ENCODE results near the gene NFATC2. TPM values are rescaled to one million over a fixed set of nuclear protein-coding genes. Genes with fewer than 3 reads are reported as not detected.

Gene NFATC2
- total and polyA plus RNA-seq, 2 of the 4 experiments (the other 2 are of a cell fraction): 0.18 to 0.38 TPM

- ChIA-PET POLR2A (ENCODE audit: unreplicated experiment) (interaction anchor here (0.6 kb wide), 1 partner anchor 362 kb away, joined by 4 read pairs; no protein-coding TSS in a partner anchor), CTCF (interaction anchor here (0.9 to 2.5 kb wide), 2 partner anchors 367 to 374 kb away, joined by 3 to 5 read pairs; no protein-coding TSS in a partner anchor)
- Histone ChIP-seq H3K4ac (ENCODE audit: low read depth, low read length) (peak overlapping the region; percentile 94), H2BK15ac (ENCODE audit: low read depth, low read length) (peak overlapping the region; percentile 72; the same call in 2 of the 3 replicates), H2BK5ac (ENCODE audit: low read depth, low read length, poor library complexity, severe bottlenecking) (peak overlapping the region; percentile 87), H3K18ac (ENCODE audit: low read depth, low read length) (peak overlapping the region; percentile 25), H3K9me3 (ENCODE audit: control insufficient read depth, insufficient read depth, low read length) (no peaks in the 10 kb centered on the region), H3K9ac (ENCODE audit: low read depth, low read length) (no peak overlapping the region), H3K27ac (ENCODE audit: insufficient read depth, low read length) (peak overlapping the region; percentile 78), H3K9me1 (ENCODE audit: insufficient read depth, low read length) (peaks cover 39% of the 10 kb centered on the region), H4K20me1 (ENCODE audit: insufficient read depth, low read length) (no peaks in the 10 kb centered on the region), H4K91ac (ENCODE audit: insufficient read depth, low read depth, low read length) (peak overlapping the region; percentile 84), H3K14ac (replicated peaks; ENCODE audit: low read depth, low read length) (peak overlapping the region; percentile 85), H2BK120ac (ENCODE audit: low read depth, low read length) (peak overlapping the region; percentile 91), H2AFZ (replicated peaks; ENCODE audit: low read length, poor library complexity) (peak overlapping the region; percentile 75), H4K8ac (ENCODE audit: low read depth in 2 of 2, low read length in 2 of 2) (peak overlapping the region; percentile 51 to 71), H3K56ac (ENCODE audit: extremely low read depth, insufficient read depth, low read length) (peak overlapping the region; percentile 45; the same call in 1 of the 2 replicates), H2BK20ac (ENCODE audit: low read depth, low read length) (peak overlapping the region; percentile 89), H3K36me3 (ENCODE audit: control insufficient read depth, insufficient read depth, low read length) (no peaks in the 10 kb centered on the region), H2AK9ac (replicated peaks; ENCODE audit: low read depth, low read length, poor library complexity) (peak overlapping the region; percentile 93), H3K79me1 (ENCODE audit: low read depth in 1 of 2, low read length in 2 of 2) (peaks cover 0 to 24% of the 10 kb centered on the region in 2 experiments; a peak in 2 of 4 replicates), H4K5ac (ENCODE audit: low read depth, low read length) (peak overlapping the region; percentile 33), H3K4me2 (ENCODE audit: low read depth, low read length) (0 out of 2 replicates have a peak overlapping the region, but pooled peaks have one; percentile 6), H3K4me1 (ENCODE audit: control insufficient read depth, insufficient read depth, low read length) (peaks cover 28% of the 10 kb centered on the region), H2AK5ac (ENCODE audit: low read depth, low read length) (peak overlapping the region; percentile 98), H3K23ac (ENCODE audit: low read depth, low read length) (peak overlapping the region; percentile 65), H3K27me3 (ENCODE audit: control insufficient read depth, insufficient read depth, low read length) (no peaks in the 10 kb centered on the region), H3K4me3 (ENCODE audit: insufficient read depth, low read depth, low read length) (no peak overlapping the region)
- 100% methylated on average over 1 of the region's 7 CpGs; no CpG with 5 or more reads in 1 of the 2 experiments for WGBS, 2 experiments (ENCODE audit: extremely low coverage in 2 of 2, insufficient read length in 1 of 2)
- DNase-seq (peak; percentile 84), ATAC-seq (ENCODE audit: low read depth) (peak; percentile 30)
- intact Hi-C loops (cut with micrococcal nuclease): no loop called here
- dilution Hi-C loops (cut with HindIII; ENCODE audit: low sequenced_read_pairs, unreplicated experiment): no loop called here
- BruUV-seq (replicated peaks): no TSS peak
- in situ Hi-C loops (cut with MboI; ENCODE audit: low sequenced_read_pairs): no loop called here
- TF ChIP-seq CEBPB (IDR thresholded peaks at IDR 0.05; ENCODE audit: low read depth, low read length) (no peak), FOS (IDR thresholded peaks at IDR 0.05; ENCODE audit: low read depth, low read length) (no peak), RCOR1 (IDR thresholded peaks at IDR 0.05; ENCODE audit: insufficient replicate concordance, low read length) (peak; percentile 95), POLR2A (IDR thresholded peaks at IDR 0.05; ENCODE audit: low read depth, low read length) (peak; percentile 50), CTCF (conservative IDR thresholded peaks at IDR 0.05; ENCODE audit: low read depth, low read length) (no peak), SMC3 (IDR thresholded peaks at IDR 0.05; ENCODE audit: low read depth, low read length) (no peak), USF2 (IDR thresholded peaks at IDR 0.05; ENCODE audit: low read depth, low read length) (no peak), RAD21 (IDR thresholded peaks at IDR 0.05; ENCODE audit: low read length) (no peak), CHD1 (IDR thresholded peaks at IDR 0.05; ENCODE audit: low read depth, low read length) (no peak)
Measured at GRCh38 chr20:51354769-51355319, 187.7 kb downstream of the NFATC2 start.

Measured in IMR-90 (cell line).